Transverse colon (tissue), 4 donors: Measurements from ENCODE around the gene COLEC12. TPM values are rescaled to one million over a fixed set of nuclear protein-coding genes. Genes with fewer than 3 reads are reported as not detected.

Experiments used
- DNase-seq: peaks from one replicate; pipeline ENCODE4 v3.0.0-alpha.2; 2019
- H3K27ac ChIP-seq, 4 donors: fragments of 200-600 bp; sonication (generic); 2 replicates each; pipeline ENCODE4 v1.5.1; 2016 to 2018; ENCODE audit warnings: inconsistent platforms in 4 of 4
- H3K27me3 ChIP-seq: fragments of 200-600 bp; sonication (generic); 2 replicates; pipeline ENCODE4 v1.5.1; 2017; ENCODE audit warnings: inconsistent platforms
- H3K36me3 ChIP-seq, 4 donors: fragments of 200-600 bp; sonication (generic); 2 replicates each; pipeline ENCODE4 v1.5.1; 2017 to 2019; ENCODE audit warnings: inconsistent platforms in 4 of 4
- H3K4me1 ChIP-seq, 4 donors: fragments of 200-600 bp; sonication (generic); 2 replicates each; pipeline ENCODE4 v1.5.1; 2017 to 2020; ENCODE audit warnings: inconsistent platforms in 4 of 4
- H3K4me3 ChIP-seq, 4 donors: fragments of 200-600 bp; sonication (generic); 1 replicate in 1 of 4; 2 replicates in 3 of 4; pipeline versions ENCODE4 v1.5.1 to v1.6.1; 2017 to 2019; ENCODE audit warnings: inconsistent platforms in 4 of 4
- H3K9me3 ChIP-seq, 2 donors: fragments of 200-600 bp; sonication (generic); 2 replicates each; pipeline ENCODE4 v1.5.1; 2017 to 2019; ENCODE audit warnings: inconsistent platforms in 2 of 2
- CTCF ChIP-seq, 5 experiments: fragments of 200-600 bp in 3 of 5; fragments of 450-650 bp in 2 of 5; sonication (generic) in 3 of 5; IDR thresholded peaks; 1 replicate in 2 of 5; 2 replicates in 3 of 5; pipeline ENCODE4 v1.5.1; 2016 to 2017; ENCODE audit warnings: antibody characterized with exemption in 5 of 5, inconsistent platforms in 3 of 5, mild to moderate bottlenecking in 2 of 5, moderate library complexity in 1 of 5
- EP300 ChIP-seq: sonication (generic); formaldehyde crosslinking; IDR thresholded peaks from one replicate; pipeline ENCODE4 v1.6.1; 2017; ENCODE audit warnings: antibody characterized with exemption, low read depth
- POLR2A ChIP-seq: fragments of 450-650 bp; IDR thresholded peaks from one replicate; pipeline ENCODE4 v1.6.1; 2016; ENCODE audit warnings: antibody characterized with exemption, mild to moderate bottlenecking, moderate library complexity
- POLR2AphosphoS5 ChIP-seq, 3 donors: sonication (generic); formaldehyde crosslinking; IDR thresholded peaks; one replicate each; pipeline ENCODE4 v1.6.1; 2016; ENCODE audit warnings: antibody characterized with exemption in 3 of 3
- WGBS, 2 donors: methylation state at CpG; one replicate each; pipeline ENCODE4 v1.1.5; 2018; ENCODE audit warnings: low coverage in 1 of 2; 5-methylcytosine and 5-hydroxymethylcytosine counted together
- in situ Hi-C, 4 donors: fragments of 200-750 bp; cut with MboI; loops; one replicate each; pipeline versions ENCODE4 v1.15.0 to v1.15.1; 2017; ENCODE audit warnings: low sequenced_read_pairs in 3 of 4, low pct_ligation_motif_present in 1 of 4, low pct_unique_long_range_greater_than_20kb in 1 of 4
- intact Hi-C: fragments of 100-400 bp; cut with DNase I; formaldehyde crosslinking; loops from one replicate; pipeline ENCODE4 v1.15.1; 2023; ENCODE audit warnings: low total_unique reads
- total RNA-seq, 4 donors: library from RNA; depleted of rRNA; stranded (reverse); fragments of >200 nt; gene quantifications; one replicate each; pipeline ENCODE4 v1.1.0, GENCODE V29; 2016

The COLEC12 gene
- total RNA-seq, 4 donors from 2014 or later = 1.4 to 7.8 (median 2.8) TPM

GRCh38 chr18:302097-302496 lies 198.4 kb downstream of the COLEC12 start:
- in situ Hi-C loops = no loop called here
- H3K27ac ChIP-seq = no peak overlapping the region
- WGBS, 2 donors = 76 to 86% methylated on average over 7 of the region's 7 CpGs

GRCh38 chr18:297936-298335 lies 202.6 kb downstream of the COLEC12 start:
- in situ Hi-C loops (loop anchor here in 1 of 4 donors (10.0 kb wide), 1 partner anchor 317 kb away; no protein-coding TSS in a partner anchor), intact Hi-C loops (loop anchor here (5.0 kb wide), 1 partner anchor 309 kb away; no protein-coding TSS in a partner anchor)
- Histone ChIP-seq H3K27me3 (no peaks in the 10 kb centered on the region), H3K36me3 (no peaks in the 10 kb centered on the region), H3K27ac (no peak overlapping the region), H3K9me3 (no peaks in the 10 kb centered on the region), H3K4me1 (no peaks in the 10 kb centered on the region), H3K4me3 (no peak overlapping the region)
- no peak for TF ChIP-seq EP300
- TF ChIP-seq CTCF (IDR thresholded peaks at IDR 0.05) = no peak
- no peak for DNase-seq
- WGBS, 2 donors = 95% methylated on average over 2 of the region's 2 CpGs; no CpG with 5 or more reads in 1 of the 2 donors

More at GRCh38 chr18:302097-302496, 198.4 kb downstream of the COLEC12 start:
- no peaks in the 10 kb centered on the region for H3K4me1 ChIP-seq
- H3K4me3 ChIP-seq = no peak overlapping the region
- intact Hi-C loops = no loop called here
- H3K27me3 ChIP-seq = no peaks in the 10 kb centered on the region
- DNase-seq = no peak
- H3K9me3 ChIP-seq = no peaks in the 10 kb centered on the region
- H3K36me3 ChIP-seq = no peaks in the 10 kb centered on the region
- no peak for TF ChIP-seq EP300
- TF ChIP-seq CTCF (IDR thresholded peaks at IDR 0.05) = no peak
- TF ChIP-seq POLR2A = no peak
- TF ChIP-seq POLR2AphosphoS5 (IDR thresholded peaks at IDR 0.05) = no peak

GRCh38 chr18:295756-296490 lies 204.6 kb downstream of the COLEC12 start:
- DNase-seq = no peak
- Histone ChIP-seq H3K4me1 (no peaks in the 10 kb centered on the region), H3K4me3 (no peak overlapping the region), H3K9me3 (no peaks in the 10 kb centered on the region), H3K27me3 (no peaks in the 10 kb centered on the region), H3K27ac (no peak overlapping the region), H3K36me3 (no peaks in the 10 kb centered on the region)
- in situ Hi-C loops (loop anchor here in 1 of 4 donors (10.0 kb wide), 1 partner anchor 319 kb away; no protein-coding TSS in a partner anchor), intact Hi-C loops (loop anchor here (5.0 kb wide), 1 partner anchor 311 kb away; no protein-coding TSS in a partner anchor)
- 85% methylated on average over 3 of the region's 3 CpGs; no CpG with 5 or more reads in 1 of the 2 donors for WGBS, 2 donors
- no peak for TF ChIP-seq EP300

GRCh38 chr18:294566-294965 lies 205.9 kb downstream of the COLEC12 start:
- no peaks in the 10 kb centered on the region for H3K9me3 ChIP-seq
- intact Hi-C loops (no loop called here), in situ Hi-C loops (loop anchor here in 1 of 4 donors (10.0 kb wide), 1 partner anchor 320 kb away; no protein-coding TSS in a partner anchor)
- no peaks in the 10 kb centered on the region for H3K4me1 ChIP-seq
- H3K36me3 ChIP-seq = no peaks in the 10 kb centered on the region
- TF ChIP-seq CTCF (IDR thresholded peaks at IDR 0.05) (no peak), POLR2A (no peak), EP300 (no peak)
- DNase-seq = no peak
- H3K4me3 ChIP-seq = no peak overlapping the region
- no peaks in the 10 kb centered on the region for H3K27me3 ChIP-seq
- 81 to 85% methylated on average over 3 of the region's 3 CpGs for WGBS, 2 donors
- no peak overlapping the region for H3K27ac ChIP-seq
